Activated CD8-positive, alpha-beta memory T cell treated with anti-CD3 and anti-CD28 coated beads, Interleukin-2, amount 50 U/mL, for 1 hour (primary cell): ENCODE results near the gene CIBAR2.

Source experiments
- DNase-seq: peaks from one replicate; pipeline ENCODE4 v3.0.0-alpha.2; 2020; ENCODE audit errors: extremely low read depth

The CIBAR2 gene

GRCh38 chr16:85103114-85104079, 8.9 kb downstream of the CIBAR2 start:
- DNase-seq = no peak

GRCh38 chr16:85101956-85102630, 10.2 kb downstream of the CIBAR2 start:
- DNase-seq = no peak

GRCh38 chr16:85100265-85100664, 12.0 kb downstream of the CIBAR2 start:
- no peak for DNase-seq

GRCh38 chr16:85098565-85098964, 13.7 kb downstream of the CIBAR2 start:
- DNase-seq = no peak

GRCh38 chr16:85096921-85097320, 15.4 kb downstream of the CIBAR2 start:
- DNase-seq = no peak

- DNase-seq = no peak
Observed at GRCh38 chr16:85094812-85095211, 17.5 kb downstream of the CIBAR2 start.

GRCh38 chr16:85094176-85094805, 18.0 kb downstream of the CIBAR2 start:
- DNase-seq = no peak

- DNase-seq = no peak
Observed at GRCh38 chr16:85093705-85094104, 18.6 kb downstream of the CIBAR2 start.

- no peak for DNase-seq
Observed at GRCh38 chr16:85092851-85093250, 19.4 kb downstream of the CIBAR2 start.

- DNase-seq = no peak
Observed at GRCh38 chr16:85092309-85092708, 20.0 kb downstream of the CIBAR2 start.

- no peak for DNase-seq
Observed at GRCh38 chr16:85091522-85091910, 20.8 kb downstream of the CIBAR2 start.

- no peak for DNase-seq
Observed at GRCh38 chr16:85090873-85091521, 21.3 kb downstream of the CIBAR2 start.

- DNase-seq = no peak
Observed at GRCh38 chr16:85090181-85090580, 22.1 kb downstream of the CIBAR2 start.

- no peak for DNase-seq
Observed at GRCh38 chr16:85089525-85089924, 22.7 kb downstream of the CIBAR2 start.

- DNase-seq = no peak
Observed at GRCh38 chr16:85088570-85089199, 23.6 kb downstream of the CIBAR2 start.

- no peak for DNase-seq
Observed at GRCh38 chr16:85087899-85088569, 24.2 kb downstream of the CIBAR2 start.

GRCh38 chr16:85086347-85087291, 25.7 kb downstream of the CIBAR2 start:
- DNase-seq = peak; percentile 23

GRCh38 chr16:85085721-85086120, 26.6 kb downstream of the CIBAR2 start:
- no peak for DNase-seq

- no peak for DNase-seq
Observed at GRCh38 chr16:85084841-85085510, 27.3 kb downstream of the CIBAR2 start.
